HEK293 (cell line): ENCODE data around the gene ARL14.

ENCODE experiments used
- CTCF ChIA-PET: fragments of 350-600 bp; formaldehyde crosslinking; extraction: SDS; loops from one replicate; lab custom pipeline; 2021; ENCODE audit warnings: antibody characterized with exemption; lab: Yijun Ruan, JAX
- POLR2A ChIA-PET: fragments of 300-600 bp; formaldehyde crosslinking; extraction: SDS; loops from one replicate; lab custom pipeline; 2020; ENCODE audit warnings: antibody characterized with exemption, inconsistent platforms; lab: Yijun Ruan, JAX
- H3K27ac ChIP-seq: fragments of 200-500 bp; sonication (Bioruptor generic); 2 replicates; pipeline ENCODE4 v1.5.1; 2014; ENCODE audit warnings: low read depth, low read length, control low read depth, inconsistent platforms; ENCODE audit errors: extremely low read depth
- H3K36me3 ChIP-seq, 2 experiments: fragments of 200-500 bp in 1 of 2; sonication (Bioruptor generic) in 1 of 2; 1 replicate in 1 of 2; 2 replicates in 1 of 2; pipeline ENCODE4 v1.5.1; 2014 to 2017; ENCODE audit warnings: inconsistent platforms in 2 of 2, low read length in 2 of 2; ENCODE audit not compliant: control insufficient read depth in 2 of 2, insufficient read depth in 1 of 2
- H3K4me1 ChIP-seq: fragments of 200-500 bp; sonication (Bioruptor generic); 2 replicates; pipeline ENCODE4 v1.5.1; 2014; ENCODE audit warnings: mild to moderate bottlenecking, low read length, inconsistent platforms; ENCODE audit not compliant: control insufficient read depth, insufficient read depth
- H3K4me3 ChIP-seq: 2 replicates; pipeline ENCODE4 v1.5.1; 2011; ENCODE audit warnings: low read depth, mild to moderate bottlenecking, control low read depth, low read length, moderate library complexity
- H3K9me3 ChIP-seq: fragments of 200-500 bp; sonication (Bioruptor generic); 2 replicates; pipeline ENCODE4 v1.5.1; 2014; ENCODE audit warnings: low read depth, low read length, inconsistent platforms; ENCODE audit not compliant: control insufficient read depth, insufficient read depth
- REST ChIP-seq: fragments of 450-650 bp; formaldehyde crosslinking; IDR thresholded peaks from 2 replicates; pipeline ENCODE4 v1.5.1; 2016; ENCODE audit warnings: missing biosample characterization, missing genetic modification characterization
- SETDB1 ChIP-seq: IDR thresholded peaks from one replicate; pipeline ENCODE4 v1.6.1; 2017; ENCODE audit warnings: mild to moderate bottlenecking, low read length, moderate library complexity, mixed read lengths; ENCODE audit not compliant: insufficient read length
- ZBTB49 ChIP-seq: fragments of 450-650 bp; formaldehyde crosslinking; IDR thresholded peaks from 2 replicates; pipeline ENCODE4 v1.5.1; 2016; ENCODE audit warnings: missing biosample characterization, missing genetic modification characterization, low read depth
- ZIC2 ChIP-seq: fragments of 450-650 bp; formaldehyde crosslinking; IDR thresholded peaks from 2 replicates; pipeline ENCODE4 v1.5.1; 2016; ENCODE audit warnings: missing biosample characterization, missing genetic modification characterization
- ZNF175 ChIP-seq: fragments of 450-650 bp; formaldehyde crosslinking; IDR thresholded peaks from 2 replicates; pipeline ENCODE4 v1.5.1; 2016; ENCODE audit warnings: missing biosample characterization, missing genetic modification characterization
- ZNF202 ChIP-seq: fragments of 450-650 bp; formaldehyde crosslinking; IDR thresholded peaks from 2 replicates; pipeline ENCODE4 v1.5.1; 2016; ENCODE audit warnings: missing biosample characterization, missing genetic modification characterization, borderline replicate concordance
- ZNF24 ChIP-seq: fragments of 450-650 bp; formaldehyde crosslinking; IDR thresholded peaks from 2 replicates; pipeline ENCODE4 v1.5.1; 2016; ENCODE audit warnings: missing biosample characterization, missing genetic modification characterization
- ZNF280C ChIP-seq: fragments of 450-650 bp; formaldehyde crosslinking; IDR thresholded peaks from 2 replicates; pipeline ENCODE4 v1.5.1; 2016; ENCODE audit warnings: missing biosample characterization, missing genetic modification characterization
- ZNF354C ChIP-seq: fragments of 450-650 bp; formaldehyde crosslinking; IDR thresholded peaks from 2 replicates; pipeline ENCODE4 v1.5.1; 2016; ENCODE audit warnings: missing biosample characterization, missing genetic modification characterization, low read depth, borderline replicate concordance
- ZNF394 ChIP-seq: fragments of 450-650 bp; formaldehyde crosslinking; IDR thresholded peaks from 2 replicates; pipeline ENCODE4 v1.5.1; 2016; ENCODE audit warnings: missing biosample characterization, missing genetic modification characterization, mild to moderate bottlenecking, moderate library complexity, borderline replicate concordance
- ZNF426 ChIP-seq: fragments of 450-650 bp; formaldehyde crosslinking; IDR thresholded peaks from 2 replicates; pipeline ENCODE4 v1.5.1; 2017; ENCODE audit warnings: missing biosample characterization, missing genetic modification characterization, mild to moderate bottlenecking, inconsistent platforms, moderate library complexity
- ZNF513 ChIP-seq: fragments of 450-650 bp; IDR thresholded peaks from 2 replicates; pipeline ENCODE4 v1.5.1; 2018; ENCODE audit warnings: missing biosample characterization, missing genetic modification characterization
- ZNF571 ChIP-seq: fragments of 450-650 bp; formaldehyde crosslinking; IDR thresholded peaks from 2 replicates; pipeline ENCODE4 v1.5.0; 2017; ENCODE audit warnings: missing biosample characterization, missing genetic modification characterization
- ZNF629 ChIP-seq: fragments of 450-650 bp; formaldehyde crosslinking; IDR thresholded peaks from 2 replicates; pipeline ENCODE4 v1.5.1; 2017; ENCODE audit warnings: missing biosample characterization, missing genetic modification characterization
- ZNF654 ChIP-seq: fragments of 450-650 bp; formaldehyde crosslinking; IDR thresholded peaks from 2 replicates; pipeline ENCODE4 v1.5.1; 2016; ENCODE audit warnings: low read depth, missing biosample characterization, missing genetic modification characterization
- ZNF664 ChIP-seq: fragments of 450-650 bp; formaldehyde crosslinking; IDR thresholded peaks from 2 replicates; pipeline ENCODE4 v1.5.1; 2016; ENCODE audit warnings: missing biosample characterization, missing genetic modification characterization
- ZNF76 ChIP-seq: fragments of 450-650 bp; formaldehyde crosslinking; IDR thresholded peaks from 2 replicates; pipeline ENCODE4; 2016; ENCODE audit warnings: low read depth, missing biosample characterization, missing genetic modification characterization, borderline replicate concordance
- ZNF830 ChIP-seq: fragments of 450-650 bp; IDR thresholded peaks from 2 replicates; pipeline ENCODE4 v1.5.0; 2018; ENCODE audit warnings: missing biosample characterization, missing genetic modification characterization, low read depth, mild to moderate bottlenecking, moderate library complexity

The ARL14 gene

GRCh38 chr3:160685144-160685766 lies 8.3 kb downstream of the ARL14 start:
- POLR2A ChIA-PET: no interaction called here
- Histone ChIP-seq H3K9me3 (no peaks in the 10 kb centered on the region), H3K4me3 (no peak overlapping the region), H3K4me1 (no peaks in the 10 kb centered on the region), H3K27ac (no peak overlapping the region), H3K36me3 (no peaks in the 10 kb centered on the region)
- CTCF ChIA-PET: interaction anchor here (0.6 to 1.7 kb wide), 12 partner anchors 12 to 739 kb away, joined by 3 to 6 read pairs (median 3); no protein-coding TSS in a partner anchor
- TF ChIP-seq ZNF24 (tag by site-specific recombination): no peak
- no peak for TF ChIP-seq ZNF76
- TF ChIP-seq ZIC2 (tag by site-specific recombination): no peak
- no peak for TF ChIP-seq ZNF202 (tag by site-specific recombination)
- TF ChIP-seq SETDB1: no peak
- no peak for TF ChIP-seq ZNF426
- no peak for TF ChIP-seq ZNF175
- no peak for TF ChIP-seq ZBTB49 (tag by site-specific recombination)
- TF ChIP-seq ZNF280C (tag by site-specific recombination): no peak
- no peak for TF ChIP-seq ZNF354C (tag by site-specific recombination)
- no peak for TF ChIP-seq ZNF394 (tag by site-specific recombination)
- TF ChIP-seq ZNF629 (tag by site-specific recombination): no peak
- TF ChIP-seq REST (tag by site-specific recombination): no peak
- no peak for TF ChIP-seq ZNF513 (tag by site-specific recombination)

GRCh38 chr3:160686955-160687535 lies 10.1 kb downstream of the ARL14 start:
- POLR2A ChIA-PET: no interaction called here
- Histone ChIP-seq H3K36me3 (no peaks in the 10 kb centered on the region), H3K4me1 (no peaks in the 10 kb centered on the region), H3K27ac (no peak overlapping the region), H3K9me3 (no peaks in the 10 kb centered on the region), H3K4me3 (no peak overlapping the region)
- CTCF ChIA-PET: interaction anchor here (0.6 to 2.2 kb wide), 16 partner anchors 9 to 735 kb away, joined by 3 to 19 read pairs (median 5); no protein-coding TSS in a partner anchor
- TF ChIP-seq ZNF24 (tag by site-specific recombination) (no peak), ZNF571 (tag by site-specific recombination) (no peak), ZNF654 (tag by site-specific recombination) (peak; percentile 32), ZNF830 (tag by site-specific recombination) (no peak), ZNF664 (tag by site-specific recombination) (peak; percentile 85)
